SKM-1 treated with dmso at 0.1 percent for 144 hours (cell line): ENCODE data around the gene SLC16A13.
"Not testable (repeated sequence)": the region's sequence is repeated elsewhere in the genome, so short reads cannot be mapped to it uniquely, and the experiment has no call there.

Experiments used
- DNase-seq: peaks from one replicate; lab custom pipeline; 2025; ENCODE audit not compliant: unreplicated experiment; lab: John Stamatoyannopoulos, UW

The SLC16A13 gene

GRCh38 chr17:7035591-7036368 lies at the start of gene SLC16A13:
Gene SLC16A13, plus strand, starts transcription at chr17:7036015. Its CDS starts 368 bp downstream, at chr17:7036383.
- peak; percentile 74 for DNase-seq

- DNase-seq, result no peak
Observed at GRCh38 chr17:6986676-6987075, 49.1 kb upstream of the SLC16A13 start.

GRCh38 chr17:6989779-6990178 lies 46.0 kb upstream of the SLC16A13 start:
- no peak for DNase-seq

- DNase-seq, result not testable (repeated sequence)
Observed at GRCh38 chr17:6993613-6994056, 42.2 kb upstream of the SLC16A13 start.

- no peak for DNase-seq
Observed at GRCh38 chr17:6994118-6994598, 41.7 kb upstream of the SLC16A13 start.

GRCh38 chr17:6994666-6995256 lies 41.1 kb upstream of the SLC16A13 start:
- DNase-seq, result no peak

- DNase-seq, result no peak
Observed at GRCh38 chr17:6995500-6996255, 40.1 kb upstream of the SLC16A13 start, which contains the start of gene ALOX12. Gene ALOX12, plus strand, starts transcription at chr17:6996049. Its CDS starts 69 bp downstream, at chr17:6996118.

- no peak for DNase-seq
Observed at GRCh38 chr17:6996256-6997011, 39.4 kb upstream of the SLC16A13 start.

GRCh38 chr17:6997171-6997570 lies 38.6 kb upstream of the SLC16A13 start:
- DNase-seq, result no peak

GRCh38 chr17:6998855-6999508 lies 36.8 kb upstream of the SLC16A13 start:
- DNase-seq, result no peak

- DNase-seq, result peak; percentile 0
Observed at GRCh38 chr17:7001318-7001961, 34.4 kb upstream of the SLC16A13 start.

- no peak for DNase-seq
Observed at GRCh38 chr17:7002288-7003047, 33.3 kb upstream of the SLC16A13 start.

- no peak for DNase-seq
Observed at GRCh38 chr17:7003745-7004144, 32.1 kb upstream of the SLC16A13 start.

- DNase-seq, result peak; percentile 39
Observed at GRCh38 chr17:7004398-7005253, 31.2 kb upstream of the SLC16A13 start.

GRCh38 chr17:7005716-7006115 lies 30.1 kb upstream of the SLC16A13 start:
- DNase-seq, result no peak

GRCh38 chr17:7007143-7007542 lies 28.7 kb upstream of the SLC16A13 start:
- DNase-seq, result no peak

- no peak for DNase-seq
Observed at GRCh38 chr17:7010523-7010922, 25.3 kb upstream of the SLC16A13 start.

GRCh38 chr17:7011415-7011814 lies 24.4 kb upstream of the SLC16A13 start:
- no peak for DNase-seq
